Measurements from ENCODE around the gene PTGES2.

DNA sequence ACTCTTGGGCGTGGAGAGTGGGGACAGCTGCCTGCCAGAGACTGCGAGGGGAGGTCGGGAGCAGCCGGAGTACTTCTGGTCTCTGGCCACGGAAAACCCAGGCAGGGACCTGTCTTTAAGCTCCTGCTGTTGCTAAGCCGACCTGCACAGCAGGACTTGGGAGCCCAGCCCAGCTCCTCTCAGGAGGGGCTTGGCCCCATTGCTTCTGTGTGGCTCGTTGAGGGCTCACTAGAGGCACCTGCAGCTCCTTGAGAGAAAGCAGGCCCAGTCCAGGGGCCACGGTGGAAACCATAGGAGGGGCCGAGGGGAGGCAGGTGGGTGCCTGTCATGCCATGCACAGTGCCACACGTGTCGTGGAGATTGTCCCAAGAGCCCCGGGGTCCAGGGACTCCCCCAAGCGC, 18.4 kb upstream of the PTGES2 start:
- TF ChIP-seq, protein P1, sequence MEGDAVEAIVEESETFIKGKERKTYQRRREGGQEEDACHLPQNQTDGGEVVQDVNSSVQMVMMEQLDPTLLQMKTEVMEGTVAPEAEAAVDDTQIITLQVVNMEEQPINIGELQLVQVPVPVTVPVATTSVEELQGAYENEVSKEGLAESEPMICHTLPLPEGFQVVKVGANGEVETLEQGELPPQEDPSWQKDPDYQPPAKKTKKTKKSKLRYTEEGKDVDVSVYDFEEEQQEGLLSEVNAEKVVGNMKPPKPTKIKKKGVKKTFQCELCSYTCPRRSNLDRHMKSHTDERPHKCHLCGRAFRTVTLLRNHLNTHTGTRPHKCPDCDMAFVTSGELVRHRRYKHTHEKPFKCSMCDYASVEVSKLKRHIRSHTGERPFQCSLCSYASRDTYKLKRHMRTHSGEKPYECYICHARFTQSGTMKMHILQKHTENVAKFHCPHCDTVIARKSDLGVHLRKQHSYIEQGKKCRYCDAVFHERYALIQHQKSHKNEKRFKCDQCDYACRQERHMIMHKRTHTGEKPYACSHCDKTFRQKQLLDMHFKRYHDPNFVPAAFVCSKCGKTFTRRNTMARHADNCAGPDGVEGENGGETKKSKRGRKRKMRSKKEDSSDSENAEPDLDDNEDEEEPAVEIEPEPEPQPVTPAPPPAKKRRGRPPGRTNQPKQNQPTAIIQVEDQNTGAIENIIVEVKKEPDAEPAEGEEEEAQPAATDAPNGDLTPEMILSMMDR (IDR thresholded peaks at IDR 0.05): no peak
- TF ChIP-seq POLR2A (IDR thresholded peaks at IDR 0.05): no peak

Measured in thyroid gland (tissue), 4 donors.